NOMO-1 treated with dmso at 0.1 percent for 144 hours (cell line): ENCODE data around the gene RAB40C.

Experiments used
- DNase-seq: peaks from one replicate; lab custom pipeline; 2025; ENCODE audit not compliant: unreplicated experiment; lab: John Stamatoyannopoulos, UW

RAB40C gene

GRCh38 chr16:574021-574760 is 15.7 kb upstream of the RAB40C start:
- no peak for DNase-seq

- no peak for DNase-seq
These were observed 14.3 kb upstream of the RAB40C start for GRCh38 chr16:575354-576196.

GRCh38 chr16:576197-576822 is 13.6 kb upstream of the RAB40C start:
- DNase-seq = no peak

GRCh38 chr16:576823-577201 is 13.1 kb upstream of the RAB40C start:
- no peak for DNase-seq

- DNase-seq = no peak
These were observed 12.1 kb upstream of the RAB40C start for GRCh38 chr16:577796-578195.

GRCh38 chr16:578232-578869 is 11.5 kb upstream of the RAB40C start:
- DNase-seq = no peak

GRCh38 chr16:578870-579405 is 10.9 kb upstream of the RAB40C start:
- DNase-seq = peak; percentile 72

- no peak for DNase-seq
These were observed 9.5 kb upstream of the RAB40C start for GRCh38 chr16:580141-580945.

- no peak for DNase-seq
These were observed 8.8 kb upstream of the RAB40C start for GRCh38 chr16:580946-581498.

- no peak for DNase-seq
These were observed 7.7 kb upstream of the RAB40C start for GRCh38 chr16:582218-582613.

GRCh38 chr16:582614-583331 is 7.1 kb upstream of the RAB40C start:
- no peak for DNase-seq

- no peak for DNase-seq
These were observed 6.4 kb upstream of the RAB40C start for GRCh38 chr16:583470-583814.

GRCh38 chr16:583815-584591 is 5.9 kb upstream of the RAB40C start:
- DNase-seq = no peak

- no peak for DNase-seq
These were observed 4.5 kb upstream of the RAB40C start for GRCh38 chr16:585351-585750.

GRCh38 chr16:586047-586644 is 3.7 kb upstream of the RAB40C start:
- DNase-seq = no peak

- no peak for DNase-seq
These were observed 2.9 kb upstream of the RAB40C start for GRCh38 chr16:586645-587590.

- no peak for DNase-seq
These were observed 1.3 kb upstream of the RAB40C start for GRCh38 chr16:588639-588888.
